HL-60 (cell line): Measurements from ENCODE around the gene FHAD1.

Source experiments
- DNase-seq, 2 experiments: peaks; one replicate each; pipeline ENCODE4 v3.0.0-alpha.2; 2010 to 2020; ENCODE audit warnings: low read depth in 1 of 2, low spot score in 1 of 2
- H3K27ac ChIP-seq: fragments of 250-450 bp; sonication (Bioruptor Pico); replicated peaks from 2 replicates; pipeline ENCODE4 v1.5.1; 2020; ENCODE audit warnings: mild to moderate bottlenecking, moderate library complexity
- H3K27me3 ChIP-seq: fragments of 250-450 bp; sonication (Bioruptor Pico); 2 replicates; pipeline ENCODE4 v1.5.1; 2021; ENCODE audit warnings: mild to moderate bottlenecking, moderate library complexity; ENCODE audit not compliant: insufficient read depth, poor library complexity, severe bottlenecking
- H3K4me3 ChIP-seq: replicated peaks from 2 replicates; pipeline ENCODE4 v1.5.1; 2011; ENCODE audit warnings: mild to moderate bottlenecking, control low read depth, low read length; ENCODE audit not compliant: insufficient read depth
- GABPA ChIP-seq: IDR thresholded peaks from 2 replicates; pipeline ENCODE4 v1.6.1; 2012; ENCODE audit warnings: low read depth
- POLR2AphosphoS5 ChIP-seq: IDR thresholded peaks from 2 replicates; pipeline ENCODE4 v1.6.1; 2012; ENCODE audit warnings: low read depth
- SPI1 ChIP-seq: IDR thresholded peaks from 2 replicates; pipeline ENCODE4 v1.6.1; 2012; ENCODE audit warnings: low read depth, mild to moderate bottlenecking, borderline replicate concordance
- TF ChIP-seq, protein P1 (sequence below): IDR thresholded peaks from one replicate; pipeline ENCODE4 v1.5.1; 2011; ENCODE audit warnings: low read length, control low read depth, inconsistent platforms; ENCODE audit not compliant: insufficient read depth
- TF ChIP-seq, protein P2 (sequence below): IDR thresholded peaks from 2 replicates; pipeline ENCODE4 v1.6.1; 2012; ENCODE audit warnings: low read depth; ENCODE audit not compliant: insufficient replicate concordance

FHAD1 gene

DNA sequence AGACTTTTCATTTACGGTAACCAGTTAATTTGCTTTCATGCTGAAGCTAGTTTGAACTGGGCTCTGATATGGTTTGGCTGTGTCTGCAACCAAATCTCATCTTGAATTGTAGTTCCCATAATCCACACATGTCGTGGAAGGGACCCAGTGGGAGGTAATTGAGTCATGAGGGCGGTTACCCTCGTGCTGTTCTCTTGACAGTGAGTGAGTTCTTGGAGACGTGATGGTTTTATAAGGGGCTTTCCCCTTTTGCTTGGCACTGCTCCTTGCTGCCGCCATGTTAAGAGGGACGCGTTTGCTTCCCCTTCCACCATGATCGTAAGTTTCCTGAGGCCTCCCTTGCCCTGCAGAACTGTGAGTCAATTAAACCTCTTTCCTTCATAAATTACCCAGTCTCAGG is 10.3 kb upstream of the FHAD1 start:
- Histone ChIP-seq H3K4me3 (no peak overlapping the region), H3K27ac (no peak overlapping the region), H3K27me3 (no peaks in the 10 kb centered on the region)
- TF ChIP-seq SPI1 (no peak), GABPA (no peak), POLR2AphosphoS5 (no peak)
- TF ChIP-seq, protein P1, sequence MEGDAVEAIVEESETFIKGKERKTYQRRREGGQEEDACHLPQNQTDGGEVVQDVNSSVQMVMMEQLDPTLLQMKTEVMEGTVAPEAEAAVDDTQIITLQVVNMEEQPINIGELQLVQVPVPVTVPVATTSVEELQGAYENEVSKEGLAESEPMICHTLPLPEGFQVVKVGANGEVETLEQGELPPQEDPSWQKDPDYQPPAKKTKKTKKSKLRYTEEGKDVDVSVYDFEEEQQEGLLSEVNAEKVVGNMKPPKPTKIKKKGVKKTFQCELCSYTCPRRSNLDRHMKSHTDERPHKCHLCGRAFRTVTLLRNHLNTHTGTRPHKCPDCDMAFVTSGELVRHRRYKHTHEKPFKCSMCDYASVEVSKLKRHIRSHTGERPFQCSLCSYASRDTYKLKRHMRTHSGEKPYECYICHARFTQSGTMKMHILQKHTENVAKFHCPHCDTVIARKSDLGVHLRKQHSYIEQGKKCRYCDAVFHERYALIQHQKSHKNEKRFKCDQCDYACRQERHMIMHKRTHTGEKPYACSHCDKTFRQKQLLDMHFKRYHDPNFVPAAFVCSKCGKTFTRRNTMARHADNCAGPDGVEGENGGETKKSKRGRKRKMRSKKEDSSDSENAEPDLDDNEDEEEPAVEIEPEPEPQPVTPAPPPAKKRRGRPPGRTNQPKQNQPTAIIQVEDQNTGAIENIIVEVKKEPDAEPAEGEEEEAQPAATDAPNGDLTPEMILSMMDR: no peak
- TF ChIP-seq, protein P2, sequence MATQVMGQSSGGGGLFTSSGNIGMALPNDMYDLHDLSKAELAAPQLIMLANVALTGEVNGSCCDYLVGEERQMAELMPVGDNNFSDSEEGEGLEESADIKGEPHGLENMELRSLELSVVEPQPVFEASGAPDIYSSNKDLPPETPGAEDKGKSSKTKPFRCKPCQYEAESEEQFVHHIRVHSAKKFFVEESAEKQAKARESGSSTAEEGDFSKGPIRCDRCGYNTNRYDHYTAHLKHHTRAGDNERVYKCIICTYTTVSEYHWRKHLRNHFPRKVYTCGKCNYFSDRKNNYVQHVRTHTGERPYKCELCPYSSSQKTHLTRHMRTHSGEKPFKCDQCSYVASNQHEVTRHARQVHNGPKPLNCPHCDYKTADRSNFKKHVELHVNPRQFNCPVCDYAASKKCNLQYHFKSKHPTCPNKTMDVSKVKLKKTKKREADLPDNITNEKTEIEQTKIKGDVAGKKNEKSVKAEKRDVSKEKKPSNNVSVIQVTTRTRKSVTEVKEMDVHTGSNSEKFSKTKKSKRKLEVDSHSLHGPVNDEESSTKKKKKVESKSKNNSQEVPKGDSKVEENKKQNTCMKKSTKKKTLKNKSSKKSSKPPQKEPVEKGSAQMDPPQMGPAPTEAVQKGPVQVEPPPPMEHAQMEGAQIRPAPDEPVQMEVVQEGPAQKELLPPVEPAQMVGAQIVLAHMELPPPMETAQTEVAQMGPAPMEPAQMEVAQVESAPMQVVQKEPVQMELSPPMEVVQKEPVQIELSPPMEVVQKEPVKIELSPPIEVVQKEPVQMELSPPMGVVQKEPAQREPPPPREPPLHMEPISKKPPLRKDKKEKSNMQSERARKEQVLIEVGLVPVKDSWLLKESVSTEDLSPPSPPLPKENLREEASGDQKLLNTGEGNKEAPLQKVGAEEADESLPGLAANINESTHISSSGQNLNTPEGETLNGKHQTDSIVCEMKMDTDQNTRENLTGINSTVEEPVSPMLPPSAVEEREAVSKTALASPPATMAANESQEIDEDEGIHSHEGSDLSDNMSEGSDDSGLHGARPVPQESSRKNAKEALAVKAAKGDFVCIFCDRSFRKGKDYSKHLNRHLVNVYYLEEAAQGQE: no peak
- DNase-seq: no peak

DNA sequence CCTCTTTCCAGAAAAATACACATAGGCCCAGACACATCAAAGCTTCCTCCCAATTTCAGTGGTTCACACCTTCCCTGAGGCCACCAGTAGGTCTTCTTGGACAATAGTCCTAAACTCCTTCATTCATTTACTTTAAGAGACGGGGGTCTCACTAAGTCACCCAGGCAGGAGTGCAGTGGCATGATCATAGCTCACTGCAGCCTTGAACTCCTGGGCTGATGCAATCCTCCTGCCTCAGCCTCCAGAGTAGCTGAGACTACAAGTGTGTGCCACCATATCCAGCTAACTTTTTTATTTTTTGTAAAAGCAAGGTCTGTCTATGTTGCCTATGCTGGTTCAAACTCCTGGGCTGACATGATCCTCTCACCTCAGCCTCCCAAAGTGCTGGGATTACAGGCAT is 8.2 kb upstream of the FHAD1 start:
- Histone ChIP-seq H3K27ac (no peak overlapping the region), H3K4me3 (no peak overlapping the region), H3K27me3 (no peaks in the 10 kb centered on the region)
- no peak for DNase-seq
- TF ChIP-seq GABPA (no peak), SPI1 (no peak), POLR2AphosphoS5 (no peak)
- TF ChIP-seq, protein P2: no peak
- TF ChIP-seq, protein P1: no peak

DNA sequence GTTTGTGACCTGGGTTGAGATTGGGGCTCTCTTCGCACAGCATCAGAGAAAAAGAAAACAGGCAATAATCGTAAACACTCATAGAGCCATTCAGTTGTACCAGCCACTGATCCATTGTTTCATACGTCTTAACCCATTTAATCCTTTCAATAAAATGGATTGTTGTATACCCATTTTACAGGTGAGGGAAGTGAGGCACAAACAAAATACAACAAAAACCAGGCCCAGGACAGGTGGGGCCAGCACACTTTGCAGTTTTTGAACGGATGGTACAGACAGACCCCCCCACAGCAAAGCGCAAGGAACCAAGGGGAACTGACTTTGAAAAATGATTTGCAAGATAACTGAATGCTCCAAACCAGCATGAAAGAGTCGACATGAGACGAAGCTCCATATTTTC is 4.3 kb upstream of the FHAD1 start:
- Histone ChIP-seq H3K27ac (no peak overlapping the region), H3K27me3 (peaks cover 5% of the 10 kb centered on the region), H3K4me3 (no peak overlapping the region)
- DNase-seq: no peak
- no peak for TF ChIP-seq GABPA
- TF ChIP-seq, protein P1: no peak
- no peak for TF ChIP-seq SPI1
- no peak for TF ChIP-seq POLR2AphosphoS5
- TF ChIP-seq, protein P2: no peak
